Stimulated activated CD8-positive, alpha-beta memory T cell treated with anti-CD3 and anti-CD28 coated beads, Interleukin-4, amount 100 ng/mL, for 4 hours (primary cell): ENCODE results near the gene EPB41.
A peak's percentile ranks its signal among the peaks of the same experiment; 100 is the strongest.
"Not testable (repeated sequence)": the region's sequence is repeated elsewhere in the genome, so short reads cannot be mapped to it uniquely, and the experiment has no call there.

Experiments
- DNase-seq, 2 donors: peaks; one replicate each; pipeline ENCODE4 v3.0.0-alpha.2; 2020; ENCODE audit warnings: low read depth in 2 of 2, low spot score in 1 of 2

The EPB41 gene

GRCh38 chr1:28914228-28915030 is at the start of gene EPB41:
EPB41 (plus strand) TSS chr1:28914569; CDS start chr1:28987438, 72,869 bp downstream.
- DNase-seq, result peak; percentile 77 to 79

GRCh38 chr1:28864695-28865094 is 49.7 kb upstream of the EPB41 start:
- no peak for DNase-seq

DNA sequence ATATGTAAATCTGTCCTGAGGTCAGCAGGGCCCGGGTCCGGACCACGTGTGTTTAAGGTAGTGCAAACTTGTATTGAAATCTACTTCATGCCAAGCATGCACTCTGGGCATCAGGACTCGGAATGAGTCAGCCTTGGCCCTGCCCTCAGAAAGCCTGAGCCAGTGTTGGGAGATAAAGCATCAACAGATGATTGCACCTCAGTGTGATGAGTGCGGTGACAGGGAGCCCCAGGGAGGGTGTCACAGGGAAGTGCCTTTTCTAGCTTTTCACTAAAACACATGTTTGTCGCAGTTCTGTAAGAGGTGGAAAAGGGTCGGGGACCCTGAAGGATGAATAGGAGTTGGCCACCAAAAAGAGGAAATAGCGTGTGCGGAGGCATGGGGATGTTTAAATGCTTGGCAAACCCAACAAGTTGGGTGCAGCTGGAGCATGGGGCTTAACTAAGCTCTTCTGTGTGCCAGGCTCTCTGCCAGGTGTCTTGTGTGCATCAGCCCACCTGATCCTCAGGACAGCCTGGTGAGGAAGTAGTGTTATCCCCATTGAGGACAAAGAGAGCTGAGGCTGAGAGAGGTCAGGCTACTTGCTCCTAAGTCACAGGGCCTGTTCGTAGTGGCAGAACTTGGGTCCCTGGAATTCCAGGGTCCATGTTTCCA is 48.2 kb upstream of the EPB41 start:
- DNase-seq, result no peak

DNA sequence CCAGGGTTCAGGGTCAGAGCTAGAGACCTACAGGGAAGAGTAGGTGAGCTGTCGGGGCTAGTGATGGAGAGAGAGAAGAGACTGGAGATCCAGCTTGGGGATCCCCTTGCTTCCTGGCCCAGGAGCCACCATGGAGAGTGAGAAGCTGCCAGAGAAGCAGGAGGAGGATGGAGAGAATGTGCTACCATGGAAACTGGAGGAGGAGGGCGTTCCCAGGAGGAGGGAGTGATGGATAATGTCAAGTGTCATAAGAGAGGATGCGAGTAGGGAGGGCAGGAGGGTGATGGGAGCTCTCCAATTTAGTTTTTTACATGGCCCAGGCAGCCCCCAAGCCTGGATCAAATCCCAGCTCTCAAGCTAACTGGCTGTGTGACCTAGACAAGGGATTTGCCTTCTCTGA is 46.5 kb upstream of the EPB41 start:
- no peak for DNase-seq

DNA sequence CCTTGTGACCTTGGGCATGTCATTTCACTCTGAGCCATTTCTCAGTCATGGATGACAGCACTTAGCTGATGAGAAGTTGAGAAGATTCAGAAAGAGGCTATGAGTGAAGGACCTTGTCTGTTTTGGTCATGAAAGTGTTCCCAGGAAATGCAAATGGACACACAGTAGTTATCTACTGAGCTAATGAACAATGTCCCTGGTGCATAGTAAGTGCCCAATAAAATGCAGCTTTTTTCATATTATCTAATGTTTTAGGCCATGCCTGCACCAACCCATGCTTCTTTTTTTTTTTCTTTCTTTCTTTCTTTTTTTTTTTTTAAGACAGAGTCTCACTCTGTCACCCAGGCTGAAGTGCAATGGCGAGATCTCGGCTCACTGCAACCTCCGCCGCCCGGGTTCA is 44.4 kb upstream of the EPB41 start:
- no peak for DNase-seq

DNA sequence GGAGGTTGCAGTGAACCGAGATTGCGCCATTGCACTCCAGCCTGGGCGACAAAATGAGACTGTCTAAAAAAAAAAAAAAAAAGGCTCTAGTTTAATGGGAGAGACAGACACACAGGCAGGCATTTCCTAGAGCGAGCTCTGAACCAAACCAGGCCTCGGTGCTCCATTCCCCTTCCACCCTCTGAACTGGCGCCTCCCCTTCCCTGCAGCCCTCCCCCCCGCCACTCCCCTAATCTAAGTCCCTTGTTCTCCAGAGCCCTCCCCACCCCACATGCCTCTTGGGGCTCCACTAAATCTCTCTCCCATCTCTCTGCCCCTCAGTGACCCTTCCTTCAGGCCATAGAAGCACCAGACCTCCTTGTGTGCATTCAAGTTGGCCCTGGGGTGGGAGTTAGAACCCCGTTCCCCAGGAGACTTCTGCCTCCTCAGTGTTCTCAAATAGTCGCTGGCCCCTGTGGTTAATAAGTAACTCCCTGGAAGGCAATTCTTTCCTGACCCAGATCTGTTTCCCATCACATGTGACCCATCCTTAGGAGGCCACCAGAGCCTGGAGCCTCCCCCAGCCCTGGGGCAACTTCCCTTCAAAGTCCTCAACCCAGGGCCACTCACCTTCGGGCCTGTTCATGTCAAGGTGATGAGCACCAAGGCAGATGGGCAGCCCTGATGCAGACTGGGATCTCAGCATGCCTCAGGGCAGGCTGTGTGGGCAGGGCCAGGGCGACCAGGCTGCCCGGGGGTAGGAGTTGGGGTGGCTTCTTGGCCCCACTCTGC is 42.6 kb upstream of the EPB41 start:
- no peak for DNase-seq

DNA sequence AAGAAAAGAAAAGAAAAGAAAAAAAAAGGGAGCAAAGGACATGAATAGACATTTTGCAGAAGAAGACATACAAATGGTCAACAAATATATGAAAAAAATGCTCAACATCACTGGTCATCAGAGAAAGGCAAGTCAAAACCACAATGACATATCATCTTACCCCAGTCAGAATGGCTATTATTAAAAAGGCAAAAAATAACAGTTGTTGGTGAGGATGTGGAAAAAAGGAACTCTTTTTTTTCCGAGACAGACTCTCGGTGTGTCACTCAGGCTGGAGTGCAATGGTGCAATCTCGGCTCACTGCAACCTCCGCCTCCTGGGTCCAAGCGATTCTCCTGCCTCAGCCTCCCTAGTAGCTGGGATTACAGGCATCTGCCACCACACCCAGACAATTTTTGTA is 39.2 kb upstream of the EPB41 start:
- not testable (repeated sequence) for DNase-seq

DNA sequence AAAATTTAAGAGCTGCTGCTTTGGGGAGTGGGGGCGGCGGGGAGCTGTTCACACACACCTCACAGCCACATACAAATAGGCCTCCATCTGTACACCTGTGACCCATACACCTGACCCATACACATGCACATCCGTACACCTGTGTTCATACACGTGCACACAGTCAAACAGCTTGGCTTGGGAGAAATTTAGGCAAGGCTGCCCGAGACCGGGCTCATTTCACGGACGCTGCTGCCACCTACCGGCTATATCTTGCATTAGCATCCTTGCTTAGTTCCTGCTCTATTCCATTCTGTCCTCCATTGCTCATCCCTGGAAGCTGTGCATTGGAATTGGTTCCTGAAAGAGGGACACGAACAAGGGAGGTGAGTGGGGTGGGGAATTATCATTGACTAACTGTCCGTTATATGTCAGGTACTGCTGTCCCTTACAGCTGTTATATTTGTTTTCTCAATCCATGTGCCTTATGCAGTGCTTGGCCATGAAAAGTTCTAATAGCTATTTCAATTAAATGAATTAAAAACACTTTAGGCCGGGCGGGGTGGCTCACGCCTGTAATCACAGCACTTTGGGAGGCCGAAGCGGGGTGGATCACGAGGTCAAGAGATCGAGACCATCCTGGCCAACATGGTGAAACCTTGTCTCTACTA is 37.1 kb upstream of the EPB41 start:
- peak; percentile 44 to 64 for DNase-seq

DNA sequence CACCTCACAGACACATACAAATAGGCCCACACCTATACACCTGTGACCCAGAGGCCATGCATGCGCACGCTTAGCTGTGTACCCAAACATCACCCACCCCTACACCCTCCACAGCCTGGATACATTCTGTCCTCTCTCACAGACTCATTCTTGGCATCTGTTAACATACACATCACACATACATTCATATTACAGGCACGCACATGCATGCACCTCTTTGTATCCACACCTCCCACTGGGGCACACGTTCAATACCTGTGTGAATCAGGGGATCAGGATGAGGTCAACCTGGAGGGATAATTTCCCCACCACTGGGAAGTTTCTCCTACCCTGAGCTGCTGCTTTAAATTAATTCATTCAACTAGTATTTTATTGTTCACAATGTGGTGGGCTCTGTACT is 35.6 kb upstream of the EPB41 start:
- DNase-seq, result no peak

DNA sequence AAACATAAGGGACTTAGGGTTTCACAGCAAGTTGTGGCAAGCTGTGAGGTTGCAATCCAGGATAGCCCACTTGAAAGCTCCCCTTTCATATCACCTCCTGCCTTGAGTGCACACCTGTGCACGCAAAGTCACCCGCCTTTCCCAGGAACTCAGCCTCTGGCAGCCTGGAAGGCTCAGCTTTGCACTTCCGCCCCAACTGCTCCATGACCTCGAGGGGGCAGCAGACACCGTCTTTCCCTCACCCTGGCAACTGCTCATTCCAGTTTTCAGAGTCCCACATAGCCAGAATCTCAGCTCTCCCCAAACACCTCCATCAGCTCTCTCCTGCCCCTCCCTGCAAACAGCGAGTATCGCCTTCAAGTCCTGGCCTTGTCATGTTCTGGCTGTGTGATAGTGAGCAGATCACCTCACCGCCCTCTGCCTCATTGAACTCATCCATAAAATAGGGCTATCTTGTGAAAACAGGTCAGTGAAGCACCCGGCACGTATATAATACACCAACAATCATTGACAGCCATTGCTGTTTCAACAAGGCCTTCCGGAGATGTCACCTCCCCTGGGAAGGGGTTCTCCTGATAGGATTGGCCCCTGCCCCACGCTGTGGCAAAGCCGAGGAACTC is 32.2 kb upstream of the EPB41 start:
- DNase-seq, result peak; percentile 40 to 59

DNA sequence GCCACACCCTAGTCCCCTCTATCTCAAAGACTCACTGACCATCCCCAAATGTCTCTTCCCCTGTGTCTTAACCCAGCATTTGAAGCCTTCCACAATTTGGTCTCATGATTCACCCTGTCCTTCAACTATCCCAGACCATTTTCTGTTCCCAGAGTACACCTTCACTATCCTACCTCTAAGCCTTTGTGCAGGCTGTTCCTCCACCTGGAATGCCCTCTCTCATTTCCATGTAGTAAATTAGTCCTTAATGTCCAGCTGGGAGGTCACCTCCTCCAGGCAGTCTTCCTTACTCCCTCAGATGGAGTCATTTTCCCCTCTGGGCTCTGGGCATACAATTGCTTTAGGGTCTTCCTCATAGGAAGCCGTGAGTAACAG is 31.1 kb upstream of the EPB41 start:
- no peak for DNase-seq

DNA sequence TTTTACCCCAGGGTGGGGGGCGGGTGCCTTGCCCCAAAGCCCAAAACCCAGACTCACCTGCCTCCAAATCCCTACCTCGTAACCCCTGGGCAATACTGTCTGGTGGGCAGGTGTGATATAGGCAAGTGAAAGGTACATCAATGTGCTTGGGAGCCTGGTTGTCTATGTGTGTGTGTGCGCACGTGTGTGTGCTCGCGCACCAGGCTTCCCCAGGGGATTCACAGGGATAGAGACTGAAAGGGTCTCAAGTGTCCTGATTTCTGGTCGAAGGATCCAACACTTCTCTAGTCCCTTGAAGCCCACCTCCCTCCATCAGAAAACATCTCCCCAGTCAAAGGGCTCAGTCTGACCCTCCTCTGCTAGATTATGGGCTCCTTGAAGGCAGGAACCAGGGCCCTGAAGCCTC is 28.9 kb upstream of the EPB41 start:
- no peak for DNase-seq

GRCh38 chr1:28885977-28886730 is 28.2 kb upstream of the EPB41 start:
- DNase-seq, result no peak

DNA sequence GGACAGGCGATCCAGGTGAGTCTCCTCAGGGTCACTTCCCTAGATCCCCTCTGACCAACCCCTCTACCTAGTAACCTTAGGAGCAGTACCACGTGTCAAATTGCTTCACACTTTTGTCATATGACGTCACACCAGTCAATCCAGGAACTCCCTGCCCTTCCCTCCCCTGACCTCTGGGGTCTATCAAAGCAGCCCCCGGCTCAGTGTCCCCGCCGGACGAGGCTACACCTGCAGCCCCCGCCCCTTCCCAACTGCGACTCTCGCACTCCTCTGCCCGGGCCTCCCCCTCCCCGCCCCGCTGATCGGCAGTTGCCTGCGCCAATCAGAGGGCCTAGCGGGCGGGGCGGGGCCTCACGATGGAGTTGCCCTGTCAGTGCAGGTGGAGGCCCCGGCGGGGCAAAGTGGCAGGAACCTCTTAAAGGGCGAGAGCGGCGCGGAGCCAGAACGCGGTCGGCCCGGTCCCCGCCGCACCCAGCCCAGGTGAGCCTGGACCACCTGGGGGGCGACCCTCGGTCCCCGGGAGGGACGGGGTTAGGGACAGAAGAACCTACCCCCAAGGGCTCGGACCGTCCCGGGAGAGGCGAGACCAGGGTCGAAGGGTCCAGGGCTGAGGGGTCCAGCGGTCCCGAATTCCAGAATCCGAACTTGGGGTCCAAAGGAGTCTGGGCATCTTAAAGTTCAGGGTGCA is 27.5 kb upstream of the EPB41 start:
- peak; percentile 79 to 81 for DNase-seq

DNA sequence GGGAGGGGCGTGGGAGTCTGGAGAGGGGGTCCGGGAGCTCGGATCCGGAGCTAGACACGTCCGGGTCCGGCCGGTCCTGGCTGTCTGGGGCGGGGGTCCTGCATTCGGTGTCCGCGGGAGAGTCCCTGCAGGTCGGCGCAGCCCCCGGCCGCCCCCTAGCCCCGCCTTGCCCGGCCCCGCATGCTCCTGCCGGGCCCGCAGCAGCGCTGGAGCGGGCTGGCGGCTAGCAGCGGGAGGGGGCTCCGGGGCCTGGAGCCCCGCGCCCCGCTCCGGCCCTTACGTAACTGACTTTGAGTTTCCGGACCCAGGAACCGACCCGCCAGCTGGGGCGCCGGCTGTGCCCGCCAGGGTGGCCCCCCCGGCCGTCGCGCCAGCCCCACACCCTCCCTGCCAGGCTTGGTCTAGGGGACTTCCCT is 26.9 kb upstream of the EPB41 start:
- DNase-seq, result peak in 1 of 2 donors; percentile 29

GRCh38 chr1:28887835-28888682 is 26.3 kb upstream of the EPB41 start:
- DNase-seq, result no peak

DNA sequence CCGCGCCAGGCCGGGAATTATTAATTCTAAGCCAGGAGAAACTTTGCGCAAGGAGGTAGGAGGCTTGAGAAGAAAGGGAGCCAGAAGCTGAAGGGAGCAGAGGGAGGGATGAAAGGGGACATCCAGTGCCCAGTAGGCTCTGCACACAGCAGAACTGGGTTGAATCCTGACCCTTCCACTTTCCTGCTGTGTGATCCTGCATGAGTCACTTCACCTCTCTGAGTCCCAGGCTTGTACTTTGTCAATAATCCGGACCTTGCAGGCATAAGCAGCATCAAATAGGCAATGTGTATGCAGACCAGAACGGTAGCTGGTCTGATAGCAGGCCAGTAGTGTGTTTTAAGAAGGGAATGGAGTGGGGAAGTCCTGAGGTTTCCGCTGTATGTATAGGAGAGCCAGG is 25.5 kb upstream of the EPB41 start:
- DNase-seq, result no peak

- no peak for DNase-seq
Measured at GRCh38 chr1:28889357-28889756, 25.0 kb upstream of the EPB41 start.

GRCh38 chr1:28890435-28890834 is 23.9 kb upstream of the EPB41 start:
- no peak for DNase-seq
